NOMO-1 (cell line): ENCODE results near the gene ATG14.
"Not testable (repeated sequence)": the region's sequence is repeated elsewhere in the genome, so short reads cannot be mapped to it uniquely, and the experiment has no call there.

Experiments used
- DNase-seq, 2 experiments: peaks; one replicate each; lab custom pipeline; 2025; ENCODE audit not compliant: unreplicated experiment in 2 of 2; lab: John Stamatoyannopoulos, UW

ATG14 gene

DNA sequence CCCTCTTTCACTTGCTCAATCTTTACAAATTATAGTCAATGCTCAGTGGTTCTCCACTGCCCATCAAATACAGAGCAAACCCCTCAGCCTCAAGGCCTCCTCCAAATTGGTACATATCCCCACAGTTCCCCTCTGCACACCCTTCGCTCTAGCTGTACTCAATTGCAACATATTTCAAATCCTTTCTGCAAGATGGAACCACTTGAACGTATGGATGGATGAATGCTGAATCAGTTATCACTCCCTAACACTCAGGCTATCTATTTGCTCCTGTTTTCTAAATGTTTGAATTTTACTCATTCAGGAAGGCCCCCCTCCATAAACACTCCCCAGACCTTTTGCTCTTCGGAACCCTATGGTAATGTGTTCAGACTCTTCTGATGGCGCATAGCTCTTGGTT is 24.5 kb downstream of the ATG14 start:
- DNase-seq = no peak

DNA sequence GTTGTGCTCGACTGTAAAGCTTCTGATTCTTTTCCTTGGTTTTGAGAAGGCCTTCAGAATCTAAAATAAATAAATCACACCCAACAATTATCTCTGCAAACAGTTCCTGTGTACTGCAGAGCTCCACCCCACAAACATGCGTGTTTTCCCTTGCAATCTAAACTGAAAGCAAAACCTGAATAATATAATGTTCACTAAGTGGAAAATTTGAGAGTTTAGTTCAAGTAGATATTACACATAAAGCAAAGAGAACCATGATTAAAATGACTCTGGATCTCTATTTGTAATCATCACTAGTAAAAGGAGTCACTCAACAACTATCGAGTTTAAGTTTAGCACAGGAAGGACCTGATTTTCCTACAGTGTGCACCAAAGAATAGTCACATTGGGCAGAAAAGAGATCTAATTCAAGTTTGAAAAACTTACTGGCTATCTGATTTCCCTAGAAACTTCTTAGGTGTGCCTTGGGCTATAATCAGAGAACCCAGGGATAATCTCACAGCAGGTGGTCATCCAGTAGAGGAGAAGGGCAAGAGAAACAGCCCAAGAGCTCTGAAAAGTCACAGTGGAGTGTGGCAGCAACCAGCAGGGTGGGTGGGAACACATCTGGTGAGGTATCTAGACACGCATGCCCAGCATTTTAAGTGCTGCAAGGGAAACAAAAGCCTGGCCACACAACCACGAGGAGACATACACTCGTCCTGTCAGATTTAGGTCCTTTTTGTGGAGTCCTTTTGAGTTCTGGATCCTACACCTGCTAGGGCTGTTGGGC is 25.4 kb downstream of the ATG14 start:
- DNase-seq = no peak

DNA sequence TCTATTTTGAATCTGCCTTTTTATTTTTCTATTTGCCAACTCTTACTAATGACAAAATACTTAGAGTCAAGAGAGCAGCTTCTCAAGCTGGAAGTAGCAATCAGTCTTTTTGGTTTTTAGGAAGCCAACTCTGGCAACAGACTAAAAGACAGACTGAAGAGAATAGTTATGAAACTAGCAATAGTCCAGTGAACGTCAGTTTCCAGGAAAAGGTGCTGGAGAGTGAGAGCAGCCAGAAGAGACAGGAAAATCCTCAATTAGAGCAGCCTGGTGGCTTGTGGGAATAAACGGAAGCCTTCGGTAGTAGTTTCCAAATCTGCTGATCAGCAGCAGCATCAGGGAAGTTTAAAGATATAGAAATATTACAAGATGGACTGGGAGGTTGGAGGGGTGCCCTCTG is 27.1 kb downstream of the ATG14 start:
- no peak for DNase-seq

DNA sequence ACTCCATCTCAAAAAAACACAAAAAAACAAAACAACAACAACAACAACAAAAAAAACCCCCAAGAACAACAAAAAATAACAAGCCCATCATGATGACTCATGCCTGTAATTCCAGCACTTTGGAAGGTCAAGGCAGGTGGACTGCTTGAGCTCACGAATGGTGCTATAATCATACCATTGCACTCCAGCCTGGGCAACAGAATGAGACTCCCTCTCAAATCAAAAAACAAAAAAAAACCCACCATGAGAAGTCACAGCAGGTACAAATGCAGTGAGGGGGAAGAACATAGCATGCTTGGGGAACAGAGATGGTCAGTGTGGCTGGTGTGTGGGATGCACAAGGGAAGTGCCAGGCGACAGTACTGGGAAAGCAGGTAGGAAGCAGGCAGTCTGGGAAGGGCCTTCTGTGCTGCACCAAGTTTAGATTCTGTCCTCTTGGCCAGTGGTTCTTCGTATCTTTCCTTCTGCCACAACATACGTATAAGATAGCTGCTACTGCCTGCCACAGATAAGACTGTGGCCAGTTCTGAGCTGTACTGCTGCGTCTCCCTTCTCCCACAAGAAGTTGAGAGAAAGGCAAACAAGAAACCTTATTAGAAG is 28.0 kb downstream of the ATG14 start:
- DNase-seq = no peak

DNA sequence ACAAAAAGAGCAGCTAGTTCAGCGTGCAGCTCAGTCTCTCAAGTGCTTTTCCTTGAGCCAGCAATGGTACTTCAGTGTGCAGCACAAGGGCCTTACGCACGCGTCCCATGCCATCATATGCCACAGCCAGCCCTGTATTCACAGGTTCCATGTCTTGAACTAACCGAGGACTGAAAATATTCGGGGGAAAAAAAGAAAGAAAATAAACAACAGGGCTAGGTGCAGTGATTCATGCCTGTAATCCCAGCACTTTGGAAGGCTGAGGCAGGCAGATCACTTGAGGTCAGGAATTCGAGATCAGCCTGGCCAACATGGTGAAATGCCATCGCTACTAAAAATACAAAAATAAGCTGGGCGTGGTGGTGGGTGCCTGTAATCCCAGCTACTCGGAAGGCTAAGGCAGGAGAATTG is 28.6 kb downstream of the ATG14 start:
- DNase-seq = not testable (repeated sequence)

DNA sequence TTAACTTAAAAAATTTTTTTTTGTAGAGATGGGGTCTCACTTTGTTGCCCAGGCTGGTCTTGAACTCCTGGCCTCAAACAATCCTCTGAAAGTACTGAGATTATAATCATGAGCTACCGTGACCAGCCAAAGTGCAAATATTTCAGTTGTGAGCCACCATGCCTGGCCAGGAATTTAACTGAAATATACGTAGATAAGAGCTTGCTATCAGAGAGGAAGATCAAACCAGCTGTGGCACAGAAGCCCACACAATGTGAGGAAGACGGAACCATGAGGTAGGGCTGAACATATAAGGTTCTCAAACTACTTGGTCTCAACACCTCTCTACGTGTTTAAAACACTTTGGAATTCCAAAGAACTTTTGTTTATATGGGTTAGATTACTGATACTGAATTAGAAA is 29.1 kb downstream of the ATG14 start:
- no peak for DNase-seq

DNA sequence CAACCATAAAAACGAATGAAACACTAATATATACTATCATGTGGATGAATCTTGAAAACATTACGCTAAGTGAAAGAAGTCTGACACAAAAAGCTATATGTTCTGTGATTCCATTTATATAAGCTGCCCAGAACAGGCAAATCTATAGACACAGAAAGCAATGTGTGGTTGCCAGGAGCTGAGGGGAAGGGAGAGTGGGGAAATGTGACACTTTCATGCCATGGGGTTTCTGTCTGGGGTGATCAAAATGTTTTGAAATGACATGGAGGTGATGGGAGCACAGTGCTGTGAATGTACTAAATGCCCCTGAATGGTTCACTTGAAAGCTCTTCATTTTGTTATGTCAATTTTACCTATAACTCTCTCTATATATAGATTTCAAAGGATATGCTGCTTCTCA is 30.1 kb downstream of the ATG14 start:
- no peak for DNase-seq

DNA sequence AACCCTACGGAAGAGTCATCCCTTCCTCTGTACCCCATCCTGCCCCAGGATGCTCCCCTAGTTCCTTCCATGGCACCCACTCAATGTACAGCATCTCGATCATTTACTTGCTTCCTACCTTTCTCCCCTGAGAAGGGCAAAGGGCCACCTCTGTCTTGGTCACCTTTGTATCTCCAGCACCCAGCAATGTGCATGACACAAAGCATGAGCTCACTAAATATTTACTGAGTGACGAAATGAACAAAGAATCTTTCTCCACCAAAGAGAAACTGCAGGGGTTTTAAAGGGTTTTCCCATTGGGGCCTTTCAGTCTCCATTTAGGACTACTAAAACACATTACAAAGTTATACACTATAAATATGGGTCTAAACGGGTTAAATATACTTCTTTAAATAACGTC is 30.6 kb downstream of the ATG14 start:
- DNase-seq = no peak

DNA sequence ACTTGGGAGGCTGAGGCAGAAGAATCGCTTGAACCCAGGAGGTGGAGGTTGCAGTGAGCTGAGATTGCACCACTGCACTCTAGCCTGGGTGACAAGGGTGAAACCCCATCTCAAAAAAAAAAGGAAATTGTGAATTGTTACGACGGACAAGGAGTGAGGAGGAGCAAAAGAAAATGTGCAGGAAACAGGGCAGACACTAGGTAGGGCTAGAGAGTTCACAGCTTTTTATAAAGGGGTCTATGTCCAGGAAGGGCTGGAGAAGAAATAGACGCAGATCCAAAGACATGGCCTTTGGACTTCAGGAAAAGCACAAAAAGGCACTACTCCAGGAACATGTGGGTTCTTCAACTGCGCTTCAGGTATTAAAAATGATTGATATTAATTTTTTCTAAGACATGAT is 34.4 kb downstream of the ATG14 start:
- DNase-seq = no peak

DNA sequence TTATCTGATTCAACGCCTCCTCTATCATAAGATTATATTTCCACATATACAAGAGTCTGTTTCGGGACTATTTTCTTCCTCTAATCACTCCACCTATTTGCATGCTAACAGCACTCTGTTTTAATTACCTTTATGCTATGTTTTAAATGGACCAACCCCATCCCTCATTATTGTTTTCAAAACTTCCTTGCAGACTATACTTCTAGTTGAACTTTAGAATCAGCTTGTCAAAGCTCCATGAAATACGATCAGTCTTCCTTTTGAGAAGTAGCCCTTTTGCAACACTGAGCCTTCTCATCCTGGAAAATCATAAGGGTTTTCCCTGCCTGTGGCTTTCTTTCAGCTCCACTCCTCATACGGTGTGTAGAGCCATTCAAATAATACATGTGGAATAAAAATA is 36.9 kb downstream of the ATG14 start:
- no peak for DNase-seq

DNA sequence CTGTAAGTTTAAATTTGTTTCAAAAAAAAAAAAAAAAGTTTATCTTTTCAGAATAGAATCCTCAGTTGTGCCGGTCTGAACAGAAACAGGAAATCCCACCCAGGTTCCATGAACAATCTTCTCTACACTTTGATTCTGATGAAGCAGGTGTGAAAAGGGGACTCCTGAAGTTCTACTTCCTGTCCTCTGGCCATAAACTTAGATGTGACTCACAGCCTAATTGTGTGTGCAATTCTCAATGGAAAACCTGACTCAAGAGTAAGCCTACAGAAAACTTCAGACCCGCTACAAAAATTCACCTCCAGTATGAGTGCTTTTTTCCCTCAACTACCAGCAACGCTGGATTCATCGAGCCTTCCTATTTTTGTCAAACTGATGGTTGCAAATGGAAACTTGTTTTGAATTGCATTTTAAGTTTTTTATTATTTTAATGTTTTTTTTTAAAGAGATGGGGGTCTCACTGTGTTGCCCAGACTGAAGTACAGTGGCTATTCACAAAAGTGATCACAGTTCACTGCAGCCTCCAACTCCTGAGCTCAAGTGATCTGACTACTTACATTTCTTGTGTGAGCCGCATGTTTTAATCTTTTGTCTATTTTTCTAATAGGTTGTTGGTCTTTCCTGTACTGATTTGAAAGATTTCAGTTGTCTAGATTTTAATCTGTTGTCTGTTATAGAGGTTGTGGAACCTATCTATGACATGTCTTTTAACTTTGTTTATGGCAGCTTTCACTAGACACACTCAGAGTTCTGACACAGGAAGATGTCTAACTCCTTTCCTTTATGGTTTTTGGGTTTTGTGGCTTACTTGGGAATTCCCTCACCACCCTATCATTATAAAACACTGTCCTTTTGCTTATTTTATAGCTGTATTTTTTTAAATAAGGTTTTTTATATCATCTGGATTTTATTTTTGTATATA is 37.6 kb downstream of the ATG14 start:
- no peak for DNase-seq

DNA sequence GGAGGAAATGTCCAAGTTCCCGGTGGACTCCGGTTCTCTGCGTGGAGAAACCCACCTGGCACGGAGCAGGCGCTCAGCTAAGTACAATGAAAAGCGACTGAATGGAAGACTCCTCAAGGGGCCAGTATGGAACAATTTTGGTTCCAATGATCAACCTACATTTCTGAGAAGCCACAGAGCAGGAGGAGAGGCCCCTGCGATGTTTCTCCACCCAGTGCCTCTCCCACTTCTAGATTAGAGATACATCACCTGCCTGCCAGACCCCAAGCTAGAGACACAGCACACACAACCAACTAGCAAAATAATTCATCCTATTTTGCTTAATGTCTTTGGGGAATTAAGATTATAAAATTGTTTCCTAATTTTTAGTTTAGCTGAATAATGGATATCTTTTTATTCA is 38.8 kb downstream of the ATG14 start:
- no peak for DNase-seq

DNA sequence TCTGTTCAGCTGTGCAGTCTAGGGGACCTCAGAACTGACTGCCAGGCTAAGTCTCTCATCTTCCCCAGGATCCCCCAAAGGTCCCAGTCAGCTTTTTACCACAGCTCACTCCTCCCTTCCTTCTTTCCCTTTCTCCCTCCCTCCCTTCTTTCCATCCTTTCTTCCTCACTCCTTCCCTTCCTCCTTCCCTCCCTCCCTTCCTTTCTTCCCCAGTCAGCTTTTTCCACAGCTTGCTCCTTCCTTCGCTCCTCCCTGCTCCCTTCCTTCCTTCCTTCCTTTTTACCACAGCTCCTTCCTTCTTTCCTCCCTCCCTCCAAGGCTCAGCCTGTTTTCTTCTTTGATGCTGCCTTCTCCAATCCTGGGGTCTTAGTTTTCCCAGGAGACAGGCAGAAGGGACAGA is 39.2 kb downstream of the ATG14 start:
- no peak for DNase-seq

DNA sequence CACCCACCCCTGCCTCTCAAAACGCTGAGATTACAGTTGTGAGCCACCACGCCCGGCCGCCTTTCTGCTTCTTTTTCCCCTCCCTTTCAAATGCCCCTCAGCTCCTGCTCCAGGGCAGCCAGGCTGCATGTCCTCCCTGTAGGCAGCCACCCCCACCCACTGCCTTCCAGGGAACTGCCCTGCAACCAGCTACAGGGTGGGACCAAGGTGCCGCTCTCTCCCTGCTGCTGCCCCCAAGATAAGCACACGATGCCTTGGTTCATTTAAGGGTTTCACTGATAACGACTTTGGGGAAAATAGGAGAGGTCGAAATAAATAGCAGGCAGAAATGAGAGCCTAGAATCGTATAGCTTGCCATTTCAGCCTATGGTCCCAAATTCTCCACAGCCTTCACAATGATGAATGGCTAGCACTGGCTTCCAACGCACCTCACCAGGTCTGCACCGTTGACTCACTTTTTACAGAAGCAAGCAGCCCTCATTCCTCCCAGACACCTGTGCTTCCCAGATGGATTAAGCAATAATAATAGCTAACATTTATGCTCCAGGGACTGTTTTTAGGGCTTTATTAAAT is 40.7 kb downstream of the ATG14 start:
- DNase-seq = no peak

DNA sequence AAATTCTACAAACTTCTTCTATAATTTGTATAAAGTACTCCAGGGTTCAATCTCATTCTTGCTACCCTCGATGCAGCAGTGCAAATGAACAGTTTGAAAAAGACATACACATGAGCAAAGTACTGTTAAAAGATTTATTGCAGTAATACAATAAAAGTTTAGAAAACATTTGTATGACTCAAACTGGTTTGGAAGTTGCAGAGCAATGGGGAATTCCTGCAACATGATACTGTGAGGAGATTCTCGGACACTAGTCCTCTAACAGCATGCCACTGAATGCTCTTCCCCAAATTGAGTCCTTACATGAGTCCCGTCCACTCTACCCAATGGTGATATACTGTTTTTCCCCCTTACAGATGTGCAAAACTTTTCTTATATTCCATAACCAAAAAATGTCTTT is 45.4 kb downstream of the ATG14 start:
- no peak for DNase-seq

DNA sequence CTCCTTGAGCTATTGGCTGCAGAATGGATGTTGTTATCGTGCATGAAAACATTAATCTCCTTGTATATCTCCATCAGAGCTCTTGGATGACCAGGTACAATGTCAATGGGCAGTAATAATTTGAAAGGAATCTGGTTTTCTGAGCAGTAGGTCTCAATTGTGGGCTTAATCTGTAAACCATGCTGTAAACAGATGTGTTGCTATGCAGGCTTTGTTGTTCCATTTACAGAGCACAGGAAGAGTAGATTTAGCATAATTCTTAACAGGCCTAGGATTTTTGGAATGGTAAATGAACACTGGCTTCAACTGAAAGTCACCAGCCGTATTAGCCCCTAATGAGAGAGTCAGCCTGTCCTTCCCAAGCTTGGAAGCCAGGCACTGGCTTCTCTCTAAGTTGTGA is 50.4 kb downstream of the ATG14 start:
- no peak for DNase-seq

DNA sequence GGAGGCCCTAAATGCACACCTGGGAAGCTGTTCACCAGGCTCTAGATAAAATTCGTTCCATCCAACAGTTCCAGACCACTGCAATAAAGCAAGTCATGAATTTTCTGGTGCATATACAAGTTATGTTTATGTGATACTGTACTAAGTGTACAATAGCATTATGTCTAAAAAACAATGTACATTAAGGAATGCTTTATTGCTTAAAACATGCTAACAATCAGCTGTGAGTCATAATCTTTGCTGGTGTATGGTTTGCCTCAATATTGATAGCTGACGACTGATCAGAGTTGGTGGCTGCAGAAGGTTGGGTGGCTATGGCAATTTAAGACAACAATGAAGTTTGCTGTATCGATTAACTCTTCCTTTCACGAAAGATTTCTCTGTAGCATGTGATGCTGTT is 52.3 kb downstream of the ATG14 start:
- no peak for DNase-seq

DNA sequence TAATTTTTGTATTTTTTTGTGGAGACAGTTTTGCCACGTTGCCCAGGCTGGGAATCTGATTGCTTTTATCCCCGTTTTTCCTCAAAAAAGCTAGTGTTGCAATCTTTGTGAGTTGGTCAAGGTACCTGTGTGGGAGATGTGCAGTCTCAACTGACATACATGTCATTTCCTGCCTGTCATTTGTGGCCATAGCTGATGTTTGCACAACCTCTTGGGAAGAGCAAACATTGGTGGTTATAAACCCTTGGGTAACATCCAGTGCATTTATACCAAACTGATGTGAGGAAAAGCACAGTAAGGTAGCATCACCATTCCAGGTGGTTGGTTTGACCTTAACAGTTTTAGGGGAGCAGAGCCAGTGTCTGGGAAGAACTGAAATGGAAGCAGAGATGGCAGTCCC is 54.7 kb downstream of the ATG14 start:
- DNase-seq = no peak

DNA sequence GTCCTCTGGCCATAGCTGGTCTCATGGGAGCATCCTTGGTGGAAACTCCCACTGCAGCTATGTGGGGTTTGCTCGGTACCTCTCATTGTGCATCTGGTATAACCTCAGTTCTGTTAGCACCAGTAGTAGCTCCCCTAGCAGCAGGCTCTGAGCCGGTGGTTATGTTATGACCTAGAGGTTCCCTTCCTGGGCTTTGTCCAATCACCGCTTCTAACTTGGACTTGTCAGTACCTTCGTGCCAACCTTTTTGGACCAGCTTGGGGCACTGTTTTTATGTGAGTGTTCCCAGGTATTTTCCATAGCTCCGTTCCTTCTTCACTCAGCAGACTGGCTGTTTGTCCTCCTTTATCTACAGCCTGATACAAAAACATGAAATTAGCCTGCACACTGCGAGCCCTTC is 55.7 kb downstream of the ATG14 start:
- DNase-seq = no peak

DNA sequence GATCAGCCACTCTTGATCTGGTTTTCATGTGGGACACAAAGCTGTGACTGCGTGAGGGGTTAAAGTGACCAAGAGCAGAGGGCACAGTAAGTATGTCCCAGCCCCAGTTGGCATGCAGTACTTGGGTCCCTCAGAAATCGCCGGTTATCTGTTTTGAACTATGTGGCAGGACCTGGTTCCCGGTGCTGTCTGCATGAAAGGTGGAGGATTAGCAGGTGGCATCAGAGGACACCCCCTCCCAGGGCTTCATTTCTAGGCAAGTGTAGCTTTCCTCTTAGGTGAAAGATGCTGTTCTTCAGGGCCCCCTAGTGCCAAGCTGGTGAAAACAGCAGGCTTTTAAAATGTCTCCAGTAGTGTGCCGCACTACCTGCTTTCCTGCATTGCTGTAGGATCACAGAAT is 57.1 kb downstream of the ATG14 start:
- DNase-seq = no peak

DNA sequence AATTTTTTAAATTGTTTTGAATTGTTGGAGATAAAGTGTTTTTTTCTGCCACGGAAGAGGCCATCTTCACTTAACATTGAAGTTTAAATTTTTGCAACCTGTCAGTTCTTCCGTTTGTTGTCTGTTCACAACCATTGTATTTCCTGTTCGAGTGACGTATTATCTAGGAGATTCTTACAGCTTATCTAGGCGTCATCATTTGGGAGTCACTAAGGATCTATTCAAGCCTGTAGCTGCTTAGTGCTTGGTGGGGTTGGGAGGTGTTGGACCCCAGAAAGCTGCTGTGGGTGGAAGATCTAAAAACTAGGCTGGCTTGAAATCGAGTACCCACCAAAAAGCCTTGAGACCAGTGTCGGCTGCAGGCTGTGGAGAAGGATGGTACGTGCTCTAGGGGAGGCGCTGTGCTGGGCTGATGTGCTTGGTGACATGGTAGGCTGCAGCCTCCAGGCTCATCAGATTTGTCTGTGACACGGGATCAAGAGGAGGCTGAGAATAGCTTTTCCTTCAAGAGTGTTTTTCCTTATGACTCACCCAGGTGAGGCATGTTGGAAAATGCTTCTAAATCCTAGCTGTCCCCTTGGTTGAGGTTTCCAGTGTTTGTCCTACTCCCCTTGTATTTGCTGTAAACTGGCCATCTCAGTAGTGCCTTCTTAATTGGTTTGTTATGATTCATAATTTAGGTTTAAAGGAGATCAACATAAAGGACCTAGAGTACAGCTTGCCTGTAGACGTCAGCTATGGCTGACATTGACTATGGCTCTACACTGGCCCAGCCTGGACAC is 57.8 kb downstream of the ATG14 start:
- DNase-seq = no peak
